Neuronal stem cell (in vitro differentiated cells): ENCODE results near the gene MUS81.

Source experiments
- DNase-seq: peaks from one replicate; pipeline ENCODE4 v3.0.0-alpha.2; 2013; ENCODE audit warnings: low spot score
- H2AFZ ChIP-seq: one replicate; pipeline ENCODE4 v1.6.1; 2013; ENCODE audit warnings: mild to moderate bottlenecking, low read length, inconsistent platforms
- H2AK5ac ChIP-seq: 2 replicates; pipeline ENCODE4 v1.6.1; 2013; ENCODE audit warnings: low read depth, mild to moderate bottlenecking, inconsistent platforms, low read length, moderate library complexity, mixed read lengths
- H2BK120ac ChIP-seq: 2 replicates; pipeline ENCODE4 v1.6.1; 2013; ENCODE audit warnings: low read depth, mild to moderate bottlenecking, inconsistent platforms, low read length, moderate library complexity, mixed read lengths
- H2BK12ac ChIP-seq: one replicate; pipeline ENCODE4 v1.6.1; 2013; ENCODE audit warnings: low read length, inconsistent platforms
- H2BK15ac ChIP-seq: 2 replicates; pipeline ENCODE4 v1.6.1; 2013; ENCODE audit warnings: mild to moderate bottlenecking, low read length, inconsistent platforms, mixed read lengths
- H2BK5ac ChIP-seq: one replicate; pipeline ENCODE4 v1.6.1; 2013; ENCODE audit warnings: inconsistent platforms, mild to moderate bottlenecking, low read length, moderate library complexity
- H3K14ac ChIP-seq: one replicate; pipeline ENCODE4 v1.6.1; 2013; ENCODE audit warnings: low read length, inconsistent platforms
- H3K18ac ChIP-seq: 2 replicates; pipeline ENCODE4 v1.6.1; 2013; ENCODE audit warnings: low read length, inconsistent platforms
- H3K23ac ChIP-seq: 2 replicates; pipeline ENCODE4 v1.6.1; 2013; ENCODE audit warnings: low read depth, mild to moderate bottlenecking, mixed read lengths, low read length, inconsistent platforms; ENCODE audit not compliant: poor library complexity
- H3K27ac ChIP-seq: replicated peaks from 3 replicates; pipeline ENCODE4 v1.5.1; 2013; ENCODE audit warnings: low read length, inconsistent platforms
- H3K27me3 ChIP-seq, 3 experiments: 2 replicates each; pipeline ENCODE4 v1.6.1; 2013; ENCODE audit warnings: low read length in 3 of 3, mild to moderate bottlenecking in 2 of 3, inconsistent platforms in 1 of 3, low read depth in 1 of 3, mixed read lengths in 1 of 3, moderate library complexity in 1 of 3; ENCODE audit not compliant: control insufficient read depth in 3 of 3, insufficient read depth in 3 of 3
- H3K36me3 ChIP-seq, 2 donors: replicated peaks in 1 of 2; 2 replicates each; pipeline ENCODE4 v1.6.1; 2013; ENCODE audit warnings: low read length in 2 of 2; ENCODE audit not compliant: control insufficient read depth in 2 of 2, insufficient read depth in 2 of 2
- H3K4ac ChIP-seq: 2 replicates; pipeline ENCODE4 v1.6.1; 2013; ENCODE audit warnings: inconsistent platforms, mild to moderate bottlenecking, low read length, moderate library complexity
- H3K4me1 ChIP-seq, 2 donors: 1 replicate in 1 of 2; 2 replicates in 1 of 2; pipeline ENCODE4 v1.6.1; 2013; ENCODE audit warnings: low read length in 2 of 2, low read depth in 1 of 2; ENCODE audit not compliant: control insufficient read depth in 2 of 2, insufficient read depth in 1 of 2
- H3K4me2 ChIP-seq: one replicate; pipeline ENCODE4 v1.6.1; 2013; ENCODE audit warnings: mild to moderate bottlenecking, low read length, inconsistent platforms; ENCODE audit not compliant: insufficient read depth, poor library complexity, severe bottlenecking
- H3K4me3 ChIP-seq, 2 donors: 2 replicates each; pipeline ENCODE4 v1.5.1; 2013; ENCODE audit warnings: low read length in 2 of 2, mild to moderate bottlenecking in 2 of 2, inconsistent platforms in 1 of 2, moderate library complexity in 1 of 2
- H3K79me1 ChIP-seq: one replicate; pipeline ENCODE4 v1.6.1; 2013; ENCODE audit warnings: low read depth, mild to moderate bottlenecking, inconsistent platforms, low read length, moderate library complexity
- H3K9ac ChIP-seq: one replicate; pipeline ENCODE4 v1.6.1; 2013; ENCODE audit warnings: mild to moderate bottlenecking, low read depth, low read length, inconsistent platforms; ENCODE audit not compliant: poor library complexity
- H3K9me3 ChIP-seq, 2 donors: replicated peaks in 1 of 2; 2 replicates each; pipeline versions ENCODE3 to v1.6.1; 2013; ENCODE audit warnings: low read length in 2 of 2, mild to moderate bottlenecking in 2 of 2, inconsistent platforms in 1 of 2, low read depth in 1 of 2, mixed read lengths in 1 of 2, moderate library complexity in 1 of 2; ENCODE audit not compliant: control insufficient read depth in 2 of 2, insufficient read depth in 1 of 2
- H4K8ac ChIP-seq: one replicate; pipeline ENCODE4 v1.6.1; 2013; ENCODE audit warnings: low read depth, mild to moderate bottlenecking, inconsistent platforms, low read length, moderate library complexity
- H4K91ac ChIP-seq: one replicate; pipeline ENCODE4 v1.6.1; 2013; ENCODE audit warnings: low read length, low read depth, mild to moderate bottlenecking, inconsistent platforms; ENCODE audit not compliant: poor library complexity
- WGBS, 2 donors: extraction: QIAGEN DNeasy Blood & Tissue Kit; methylation state at CpG; one replicate each; pipeline ENCODE4 v1.1.7; 2013; ENCODE audit warnings: missing lambda C conversion rate in 2 of 2, mixed read lengths in 1 of 2; ENCODE audit not compliant: insufficient read length in 2 of 2, insufficient replicate concordance in 1 of 2; ENCODE audit errors: extremely low coverage in 2 of 2; 5-methylcytosine and 5-hydroxymethylcytosine counted together

Gene MUS81

GRCh38 chr11:65821107-65821506 lies 39.1 kb upstream of the MUS81 start:
- Histone ChIP-seq H3K14ac (no peak overlapping the region), H4K8ac (no peak overlapping the region), H3K18ac (no peak overlapping the region), H2BK5ac (no peak overlapping the region), H3K4ac (no peak overlapping the region), H3K4me3 (peak overlapping the region in 1 of 2 donors; percentile 26), H3K27me3 (peaks cover 0 to 3% (median 0%) of the 10 kb centered on the region in 3 experiments), H3K9me3 (peaks cover 0 to 2% of the 10 kb centered on the region in 2 donors), H3K9ac (peak overlapping the region; percentile 1), H3K79me1 (peaks cover 3% of the 10 kb centered on the region), H2BK15ac (no peak overlapping the region), H2AK5ac (no peak overlapping the region), H3K4me1 (peaks cover 0 to 7% of the 10 kb centered on the region in 2 donors), H3K4me2 (no peak overlapping the region), H2BK12ac (no peak overlapping the region), H3K23ac (no peak overlapping the region), H2BK120ac (no peak overlapping the region), H2AFZ (peak overlapping the region; percentile 79), H3K27ac (no peak overlapping the region), H4K91ac (no peak overlapping the region), H3K36me3 (no peaks in the 10 kb centered on the region)
- no CpG with 5 or more reads among the region's 8 CpGs for WGBS, 2 donors
- DNase-seq = no peak

GRCh38 chr11:65822776-65823528 lies 37.3 kb upstream of the MUS81 start:
- H2BK15ac ChIP-seq = no peak overlapping the region
- H4K8ac ChIP-seq = no peak overlapping the region
- no peak overlapping the region for H2AK5ac ChIP-seq
- no peaks in the 10 kb centered on the region for H3K36me3 ChIP-seq
- no peak overlapping the region for H2BK5ac ChIP-seq
- no peak for DNase-seq
- no peak overlapping the region for H2BK120ac ChIP-seq
- H3K4me3 ChIP-seq = no peak overlapping the region
- no peak overlapping the region for H3K4ac ChIP-seq
- peaks cover 0 to 7% of the 10 kb centered on the region in 2 donors for H3K4me1 ChIP-seq
- 100% methylated on average over 2 of the region's 15 CpGs; no CpG with 5 or more reads in 1 of the 2 donors for WGBS, 2 donors
- H3K9me3 ChIP-seq = peaks cover 0 to 2% of the 10 kb centered on the region in 2 donors
- no peak overlapping the region for H3K18ac ChIP-seq
- no peak overlapping the region for H3K4me2 ChIP-seq
- H3K23ac ChIP-seq = no peak overlapping the region
- H2AFZ ChIP-seq = no peak overlapping the region
- no peak overlapping the region for H2BK12ac ChIP-seq
- no peak overlapping the region for H3K27ac ChIP-seq
- H4K91ac ChIP-seq = no peak overlapping the region
- H3K9ac ChIP-seq = no peak overlapping the region
- no peak overlapping the region for H3K14ac ChIP-seq
- H3K27me3 ChIP-seq = peaks cover 0 to 3% (median 0%) of the 10 kb centered on the region in 3 experiments
- peaks cover under 1% of the 10 kb centered on the region for H3K79me1 ChIP-seq

- no peak overlapping the region for H3K9ac ChIP-seq
- DNase-seq = no peak
Measured at GRCh38 chr11:65826984-65827735, 33.1 kb upstream of the MUS81 start.

GRCh38 chr11:65829459-65829858 lies 30.8 kb upstream of the MUS81 start:
- Histone ChIP-seq H3K4me1 (peaks cover 5 to 9% of the 10 kb centered on the region in 2 donors), H4K8ac (no peak overlapping the region), H4K91ac (no peak overlapping the region), H3K27me3 (peaks cover 0 to 9% (median 0%) of the 10 kb centered on the region in 3 experiments), H3K4me2 (no peak overlapping the region), H2BK12ac (no peak overlapping the region), H3K4me3 (no peak overlapping the region), H3K27ac (no peak overlapping the region), H2BK120ac (no peak overlapping the region), H3K36me3 (no peaks in the 10 kb centered on the region), H3K9ac (no peak overlapping the region), H3K79me1 (peaks cover 5% of the 10 kb centered on the region), H3K4ac (no peak overlapping the region), H2BK5ac (no peak overlapping the region), H3K9me3 (no peaks in the 10 kb centered on the region), H2AK5ac (no peak overlapping the region), H3K18ac (no peak overlapping the region), H3K23ac (no peak overlapping the region), H2BK15ac (no peak overlapping the region), H2AFZ (no peak overlapping the region), H3K14ac (no peak overlapping the region)
- no peak for DNase-seq
- WGBS, 2 donors = no CpG with 5 or more reads among the region's 4 CpGs

More at GRCh38 chr11:65826984-65827735, 33.1 kb upstream of the MUS81 start:
- Histone ChIP-seq H3K4me1 (no peaks in the 10 kb centered on the region), H3K14ac (no peak overlapping the region), H2BK12ac (no peak overlapping the region), H4K8ac (no peak overlapping the region), H2AK5ac (no peak overlapping the region), H3K4me2 (no peak overlapping the region), H3K18ac (no peak overlapping the region), H2BK15ac (no peak overlapping the region), H3K4me3 (peak overlapping the region in 1 of 2 donors; percentile 1), H3K9me3 (no peaks in the 10 kb centered on the region), H3K27ac (no peak overlapping the region), H2BK5ac (no peak overlapping the region), H3K27me3 (peaks cover 0 to 12% (median 0%) of the 10 kb centered on the region in 3 experiments), H3K79me1 (no peaks in the 10 kb centered on the region), H2BK120ac (no peak overlapping the region), H2AFZ (no peak overlapping the region), H3K36me3 (no peaks in the 10 kb centered on the region), H3K23ac (no peak overlapping the region), H3K4ac (no peak overlapping the region), H4K91ac (no peak overlapping the region)
- no CpG with 5 or more reads among the region's 8 CpGs for WGBS, 2 donors
